ENCODE measurements around the gene PHETA2.

Gene PHETA2

GRCh38 chr22:42074132-42074811, at the start of gene PHETA2:
Gene PHETA2, plus strand, starts transcription at chr22:42074248. Its CDS starts 3,046 bp downstream, at chr22:42077294.
- no peak for ATAC-seq
- DNase-seq, result peak; percentile 67

- DNase-seq (no peak), ATAC-seq (no peak)
Measured at GRCh38 chr22:42025421-42025820, 48.6 kb upstream of the PHETA2 start.

- no peak for ATAC-seq
- DNase-seq, result no peak
Measured at GRCh38 chr22:42026705-42027104, 47.3 kb upstream of the PHETA2 start.

- ATAC-seq, result no peak
- no peak for DNase-seq
Measured at GRCh38 chr22:42033263-42034181, 40.5 kb upstream of the PHETA2 start.

GRCh38 chr22:42035256-42035655, 38.8 kb upstream of the PHETA2 start:
- ATAC-seq, result no peak
- DNase-seq, result no peak

- no peak for ATAC-seq
- no peak for DNase-seq
Measured at GRCh38 chr22:42039271-42039670, 34.8 kb upstream of the PHETA2 start.

- ATAC-seq (no peak), DNase-seq (no peak)
Measured at GRCh38 chr22:42041784-42042183, 32.3 kb upstream of the PHETA2 start.

- no peak for ATAC-seq
- DNase-seq, result no peak
Measured at GRCh38 chr22:42050641-42051180, 23.3 kb upstream of the PHETA2 start.

- DNase-seq (no peak), ATAC-seq (no peak)
Measured at GRCh38 chr22:42052765-42053164, 21.3 kb upstream of the PHETA2 start.

- no peak for ATAC-seq
Measured at GRCh38 chr22:42056757-42057511, 17.1 kb upstream of the PHETA2 start.

GRCh38 chr22:42060489-42060888, 13.6 kb upstream of the PHETA2 start:
- ATAC-seq, result no peak
- DNase-seq, result no peak

More at GRCh38 chr22:42056757-42057511, 17.1 kb upstream of the PHETA2 start:
- no peak for DNase-seq

- ATAC-seq (no peak), DNase-seq (no peak)
Measured at GRCh38 chr22:42061041-42061440, 13.0 kb upstream of the PHETA2 start.

GRCh38 chr22:42062506-42063170, 11.4 kb upstream of the PHETA2 start:
- ATAC-seq, result no peak
- DNase-seq, result no peak

GRCh38 chr22:42064629-42065028, 9.4 kb upstream of the PHETA2 start:
- no peak for DNase-seq
- no peak for ATAC-seq

- DNase-seq (no peak), ATAC-seq (no peak)
Measured at GRCh38 chr22:42065438-42066125, 8.5 kb upstream of the PHETA2 start.

GRCh38 chr22:42066126-42066761, 7.8 kb upstream of the PHETA2 start:
- no peak for DNase-seq
- ATAC-seq, result no peak

- ATAC-seq (no peak), DNase-seq (no peak)
Measured at GRCh38 chr22:42066937-42067336, 7.1 kb upstream of the PHETA2 start.

- ATAC-seq (no peak), DNase-seq (no peak)
Measured at GRCh38 chr22:42067671-42068251, 6.3 kb upstream of the PHETA2 start.

GRCh38 chr22:42068291-42068690, 5.8 kb upstream of the PHETA2 start:
- ATAC-seq, result no peak
- DNase-seq, result no peak

GRCh38 chr22:42069801-42070516, 4.1 kb upstream of the PHETA2 start:
- peak; percentile 2 for ATAC-seq

More at GRCh38 chr22:42069801-42070516, 4.1 kb upstream of the PHETA2 start:
- DNase-seq, result peak; percentile 26

All from stimulated activated naive CD8-positive, alpha-beta T cell treated with anti-CD3 and anti-CD28 coated beads, Interleukin-15, Interleukin-2, amounts not matched to agents 100 U/mL and 50 U/mL, for 24 hours (primary cell).